Globus pallidus (tissue), 1 donor: Measurements from ENCODE around the gene ANXA11.

Experiments used
- DNase-seq: peaks from one replicate; pipeline ENCODE4 v3.0.0-alpha.2; 2015; ENCODE audit warnings: low spot score

Gene ANXA11

GRCh38 chr10:80187465-80188409 lies 17.6 kb downstream of the ANXA11 start:
- DNase-seq = no peak

GRCh38 chr10:80187060-80187459 lies 18.3 kb downstream of the ANXA11 start:
- DNase-seq = no peak

GRCh38 chr10:80186364-80187012 lies 18.8 kb downstream of the ANXA11 start:
- no peak for DNase-seq

DNA sequence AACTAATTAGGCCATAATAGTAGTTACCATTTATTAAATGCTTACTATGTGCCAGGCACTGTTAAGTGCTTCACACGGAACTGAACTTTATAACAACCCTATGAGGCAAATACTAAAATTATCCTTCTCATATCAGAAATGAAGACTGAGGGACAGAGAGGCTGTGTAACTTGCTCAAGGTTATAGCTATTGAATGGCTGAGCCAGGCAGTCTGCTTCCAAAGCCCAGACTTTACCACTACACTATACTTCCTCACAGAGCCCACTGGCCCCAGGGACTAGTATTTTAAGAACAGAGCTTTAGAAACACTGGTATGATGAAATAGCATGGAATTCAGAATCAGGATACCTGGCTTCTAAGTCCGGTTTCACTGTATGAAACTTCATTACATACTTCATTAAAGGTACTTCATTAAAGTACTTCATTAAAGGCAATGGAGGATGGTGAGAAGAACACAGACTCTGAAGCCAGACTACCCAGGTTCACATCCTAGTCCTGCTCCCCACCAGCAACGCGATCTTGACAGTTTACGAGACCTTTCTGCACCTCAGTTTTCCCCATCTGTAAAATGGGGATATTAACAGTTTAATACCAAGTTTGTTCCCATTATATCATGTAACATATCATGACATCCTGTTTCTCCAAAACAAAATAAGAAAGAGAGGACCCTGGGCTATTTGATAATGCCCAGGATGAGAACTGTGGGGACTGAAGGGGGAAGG lies 19.6 kb downstream of the ANXA11 start:
- DNase-seq = no peak

DNA sequence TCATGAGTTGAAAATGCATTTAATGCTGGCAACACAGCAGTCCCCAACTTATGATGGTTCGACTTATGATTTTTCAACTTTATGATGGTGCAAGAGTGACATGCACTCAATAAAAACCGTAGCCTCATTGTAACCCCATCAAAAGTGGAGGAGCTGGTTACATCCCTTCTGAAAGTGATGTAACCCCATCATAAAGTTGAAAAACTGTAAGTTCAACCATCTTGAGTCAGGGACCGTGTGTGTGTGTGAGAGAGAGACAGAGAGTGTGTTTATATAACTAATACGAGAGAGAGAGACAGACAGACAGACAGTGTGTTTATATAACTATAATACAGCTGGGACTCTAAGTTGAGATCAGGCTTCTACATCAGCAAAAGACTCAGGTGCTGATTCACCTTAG lies 21.0 kb downstream of the ANXA11 start:
- DNase-seq = no peak

- no peak for DNase-seq
These were observed 21.9 kb downstream of the ANXA11 start for GRCh38 chr10:80183436-80183835.

DNA sequence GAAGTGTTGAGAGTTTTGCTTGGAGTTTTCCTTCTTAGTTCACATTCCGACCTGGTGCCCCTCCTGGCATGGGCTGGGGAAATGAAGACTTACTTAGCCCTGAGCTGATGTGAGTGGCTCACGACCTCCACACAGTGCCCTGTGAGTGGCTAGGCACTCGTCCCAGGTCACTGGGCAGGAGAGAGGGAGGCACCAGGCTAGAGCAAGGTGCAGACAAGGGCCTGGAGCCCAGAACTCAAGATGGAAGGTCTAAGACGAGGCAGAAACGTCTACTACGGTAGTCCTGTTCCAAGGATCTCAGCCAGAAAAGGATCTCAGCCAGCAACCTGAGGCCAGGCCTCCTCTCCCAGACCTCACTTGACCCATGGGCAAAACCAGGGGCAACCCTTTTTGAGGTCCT lies 22.4 kb downstream of the ANXA11 start:
- no peak for DNase-seq

DNA sequence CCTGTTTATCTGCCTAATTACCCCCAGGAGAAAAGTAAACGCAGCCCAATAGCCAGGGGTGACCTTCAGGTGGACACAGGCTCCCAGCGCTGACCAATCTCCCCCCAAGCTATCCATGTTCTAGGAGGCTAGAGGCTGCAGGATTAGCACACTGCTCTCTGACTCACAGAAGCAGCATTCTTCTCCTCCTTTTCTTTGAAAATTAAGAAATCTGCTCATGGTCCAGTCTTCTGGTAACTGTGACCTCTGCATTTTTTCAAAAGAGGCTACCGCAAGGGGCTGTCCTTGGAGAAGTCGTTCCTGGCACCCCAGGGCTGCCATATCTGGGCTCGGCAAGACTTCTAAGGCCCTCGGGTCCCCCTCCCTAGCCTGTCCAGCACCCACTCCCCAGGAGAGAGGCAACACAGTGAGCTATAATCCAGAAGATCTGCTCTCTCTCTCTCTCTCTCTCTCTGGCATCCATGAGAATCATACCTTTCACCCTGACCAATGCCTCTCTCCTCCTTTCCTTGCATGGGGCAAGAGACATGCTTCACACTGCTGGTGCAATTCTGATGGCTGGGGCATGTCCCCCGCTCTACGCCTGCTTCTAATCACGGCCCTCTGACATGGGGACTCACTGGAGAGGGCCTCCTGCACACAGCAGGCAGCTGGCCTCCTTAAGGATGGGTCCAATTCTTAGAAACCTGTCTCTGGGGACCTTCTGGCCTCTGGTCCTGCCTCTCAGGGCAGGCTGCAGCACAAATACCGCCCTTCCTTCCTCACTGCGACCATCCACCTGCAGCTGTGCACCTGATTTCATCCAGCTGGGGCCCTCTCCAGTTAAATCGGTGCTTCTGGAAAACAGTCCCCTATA lies 27.3 kb downstream of the ANXA11 start:
- no peak for DNase-seq

DNA sequence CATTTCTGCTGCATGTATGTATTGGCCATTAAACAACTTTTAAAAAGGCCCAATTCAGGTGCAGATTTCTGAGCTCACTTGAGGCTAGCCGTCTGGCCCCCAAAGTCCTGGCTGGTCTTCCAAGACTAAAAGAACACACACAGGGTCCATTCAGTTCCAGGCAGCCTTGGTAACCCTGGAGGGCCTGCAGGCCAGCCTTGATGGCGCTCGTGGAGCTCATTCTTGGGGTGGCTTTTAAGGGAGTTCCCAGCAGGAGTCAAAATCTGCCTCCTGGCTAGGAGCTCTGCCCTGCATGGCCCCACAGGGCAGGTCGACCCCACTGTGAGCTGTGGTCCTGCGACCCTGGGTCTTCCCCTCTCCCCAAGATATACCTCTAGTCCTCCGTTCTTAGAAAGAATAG lies 28.8 kb downstream of the ANXA11 start:
- no peak for DNase-seq

DNA sequence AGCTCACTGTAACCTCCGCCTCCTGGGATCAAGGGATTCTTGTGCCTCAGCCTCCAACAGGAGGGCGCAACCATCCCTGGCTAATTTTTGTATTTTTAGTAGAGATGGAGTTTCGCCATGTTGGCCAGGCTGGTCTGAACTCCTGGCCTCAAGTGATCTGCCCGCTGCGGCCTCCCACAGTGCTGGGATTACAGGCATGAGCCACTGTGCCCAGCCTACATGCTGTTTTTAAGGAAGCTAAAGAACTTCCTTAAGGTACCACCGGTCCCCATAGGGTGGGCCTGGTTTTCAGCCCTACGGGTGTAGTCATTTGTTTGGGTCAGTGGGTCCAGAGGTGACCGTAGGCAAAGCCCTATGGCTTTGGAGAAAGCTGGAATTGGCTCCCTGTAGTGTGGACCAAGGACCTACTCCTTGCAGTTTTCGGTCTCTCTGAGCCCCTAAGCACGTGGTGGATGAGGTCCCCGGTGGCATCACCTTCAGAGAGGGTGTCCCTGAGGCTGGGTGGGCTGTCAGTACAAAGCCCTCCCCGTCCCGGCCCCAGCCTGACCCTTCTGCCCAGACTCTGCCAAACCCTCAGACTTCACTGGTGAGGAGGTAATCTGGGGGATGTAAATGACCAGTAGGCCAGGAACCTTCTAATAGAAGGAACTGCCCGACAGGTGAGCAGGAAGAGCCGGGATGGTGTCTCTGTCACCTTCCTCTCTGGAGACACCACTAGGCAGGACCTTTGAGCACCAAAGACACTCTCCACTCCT lies 30.5 kb downstream of the ANXA11 start:
- no peak for DNase-seq

DNA sequence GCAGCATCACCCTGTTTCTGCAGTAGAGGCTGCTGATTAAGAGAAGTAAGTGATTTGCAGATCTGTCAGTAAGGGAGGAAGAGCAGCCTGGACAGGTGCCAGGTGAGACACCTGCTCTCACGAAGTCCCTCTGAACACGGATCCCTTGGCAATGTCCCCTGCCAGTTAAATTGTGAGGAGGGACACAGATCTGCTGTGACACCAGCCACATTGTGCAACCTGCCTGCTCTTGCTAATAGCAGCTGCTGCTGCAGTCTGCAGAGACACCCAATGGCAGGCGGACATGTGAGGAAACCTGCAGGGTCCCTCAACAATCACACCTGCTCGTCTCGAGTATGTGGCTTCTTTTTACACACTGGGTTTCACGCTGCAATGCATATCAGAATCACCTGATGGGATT lies 31.9 kb downstream of the ANXA11 start:
- no peak for DNase-seq

DNA sequence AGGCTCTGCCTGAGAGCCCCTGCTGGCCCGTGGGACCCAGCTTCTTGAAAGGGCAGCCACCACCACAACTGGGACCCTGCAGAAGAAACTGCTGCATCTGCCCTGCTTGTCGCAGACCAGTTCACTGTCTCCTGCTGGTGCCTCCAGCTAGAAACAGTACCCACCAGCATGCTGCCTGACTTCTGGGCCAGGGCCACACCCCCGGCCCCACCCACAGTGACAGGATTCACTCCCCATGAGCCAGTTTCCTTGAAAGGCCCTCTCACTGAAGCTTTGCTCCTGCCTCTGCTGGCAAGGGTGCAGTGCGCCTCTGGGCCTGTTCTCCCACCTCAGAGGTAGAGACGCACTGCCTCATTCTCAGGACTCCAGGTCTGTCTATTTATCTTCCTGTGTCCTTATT lies 32.4 kb downstream of the ANXA11 start:
- DNase-seq = no peak

DNA sequence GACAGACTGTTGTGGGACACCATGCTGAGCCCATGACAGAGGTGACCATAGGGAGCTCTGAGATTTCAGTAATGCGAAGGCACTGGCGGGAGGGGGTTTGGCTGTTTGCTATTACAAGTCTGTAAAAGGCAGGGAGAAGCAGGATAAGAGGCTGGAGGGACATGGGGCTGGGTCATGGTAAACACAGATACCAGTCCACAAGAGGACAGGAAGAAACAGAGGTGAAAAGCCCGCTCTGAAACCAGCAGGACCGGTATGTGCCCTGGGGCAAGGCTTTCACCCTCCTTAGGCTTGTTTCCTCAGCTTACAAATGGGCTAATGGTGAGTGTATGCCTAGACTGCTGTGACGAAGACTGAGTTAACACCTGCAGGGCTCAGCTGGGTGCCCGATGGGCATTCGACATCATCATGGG lies 34.1 kb downstream of the ANXA11 start:
- DNase-seq = no peak

DNA sequence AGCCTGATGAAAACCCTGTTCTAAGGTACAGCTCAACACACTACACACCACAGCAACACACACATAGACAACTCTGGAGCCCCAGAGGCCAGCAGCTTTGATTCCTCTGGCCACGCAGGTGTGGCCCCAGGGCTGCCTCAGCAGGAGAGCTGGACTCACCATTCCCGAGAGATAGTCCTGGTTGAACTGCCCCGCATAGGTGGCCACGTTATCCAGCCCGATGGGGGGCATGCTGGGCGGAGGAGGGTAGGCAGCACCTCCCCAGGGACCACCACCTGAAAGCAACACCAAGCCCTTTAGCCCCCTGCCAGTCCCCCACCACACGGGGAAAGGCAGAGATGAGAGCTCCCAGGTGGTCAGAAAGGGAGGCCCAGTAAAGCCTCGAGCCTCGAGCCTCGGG lies 34.7 kb downstream of the ANXA11 start:
- DNase-seq = no peak

GRCh38 chr10:80170026-80170425 lies 35.3 kb downstream of the ANXA11 start:
- no peak for DNase-seq

DNA sequence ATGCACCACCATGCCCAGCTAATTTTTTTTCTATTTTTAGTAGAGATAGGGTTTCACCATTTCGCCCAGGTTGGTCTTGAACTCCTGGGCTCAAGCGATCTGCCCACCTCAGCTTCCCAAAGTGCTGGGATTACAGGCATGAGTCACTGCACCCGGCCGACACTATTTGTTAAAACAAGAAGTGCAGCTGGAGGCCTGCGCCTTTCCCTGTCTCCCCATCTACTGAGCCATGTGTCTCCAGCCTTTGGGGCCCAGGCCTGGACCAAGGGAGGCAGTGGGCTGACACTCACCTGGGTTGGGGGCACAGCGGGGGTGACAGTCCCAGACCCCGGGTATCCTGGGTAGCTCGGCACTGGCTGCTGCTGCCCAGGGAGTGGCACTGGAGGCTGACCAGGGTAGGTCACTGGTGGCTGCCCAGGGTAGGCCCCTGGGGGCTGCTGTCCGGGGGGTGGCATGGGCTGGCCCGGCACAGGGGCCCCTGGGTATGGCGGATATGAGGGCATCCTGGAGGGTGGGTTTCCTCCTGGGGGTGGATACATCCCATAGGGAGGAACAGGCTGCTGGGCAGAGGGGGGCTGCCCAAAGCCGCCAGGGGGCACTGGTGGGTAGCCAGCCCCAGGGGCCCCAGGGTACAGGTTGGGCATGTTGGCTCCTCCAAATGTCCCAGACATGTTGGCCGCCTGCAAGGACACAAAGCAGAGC lies 36.5 kb downstream of the ANXA11 start:
- DNase-seq = no peak

GRCh38 chr10:80168162-80168511 lies 37.2 kb downstream of the ANXA11 start:
- DNase-seq = no peak

DNA sequence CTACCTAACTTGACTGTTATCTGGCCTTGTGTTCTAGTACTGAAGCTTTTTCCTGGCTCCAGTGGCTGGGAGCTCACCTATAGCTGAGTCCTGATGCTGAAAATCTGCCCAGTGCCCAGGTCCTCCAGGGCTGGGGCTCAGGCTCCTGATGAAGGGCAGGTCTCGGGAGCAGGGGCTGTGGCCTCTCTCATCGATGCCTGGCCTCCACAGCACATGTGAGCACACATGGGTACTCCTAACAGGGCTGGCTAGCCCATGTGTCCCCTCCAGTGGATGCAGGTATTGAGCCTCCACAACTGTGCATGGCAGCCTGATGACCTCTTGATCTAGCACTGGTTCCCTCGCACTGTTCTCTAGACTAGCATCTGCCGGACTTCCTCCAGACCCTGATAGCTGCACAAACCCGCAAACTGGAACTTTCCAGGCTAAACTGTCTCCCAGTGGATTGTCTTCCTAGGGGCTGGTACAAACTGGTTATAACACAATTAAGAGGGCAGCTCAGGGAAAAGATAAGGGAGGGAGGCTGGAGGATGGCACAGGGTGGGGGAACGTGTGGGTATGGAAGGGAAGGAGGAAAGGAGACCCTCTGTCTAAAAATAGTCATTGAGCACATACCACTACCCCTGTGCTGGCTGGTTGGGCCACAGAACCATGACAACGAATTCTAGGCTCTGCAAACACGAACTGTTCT lies 37.7 kb downstream of the ANXA11 start:
- DNase-seq = no peak

DNA sequence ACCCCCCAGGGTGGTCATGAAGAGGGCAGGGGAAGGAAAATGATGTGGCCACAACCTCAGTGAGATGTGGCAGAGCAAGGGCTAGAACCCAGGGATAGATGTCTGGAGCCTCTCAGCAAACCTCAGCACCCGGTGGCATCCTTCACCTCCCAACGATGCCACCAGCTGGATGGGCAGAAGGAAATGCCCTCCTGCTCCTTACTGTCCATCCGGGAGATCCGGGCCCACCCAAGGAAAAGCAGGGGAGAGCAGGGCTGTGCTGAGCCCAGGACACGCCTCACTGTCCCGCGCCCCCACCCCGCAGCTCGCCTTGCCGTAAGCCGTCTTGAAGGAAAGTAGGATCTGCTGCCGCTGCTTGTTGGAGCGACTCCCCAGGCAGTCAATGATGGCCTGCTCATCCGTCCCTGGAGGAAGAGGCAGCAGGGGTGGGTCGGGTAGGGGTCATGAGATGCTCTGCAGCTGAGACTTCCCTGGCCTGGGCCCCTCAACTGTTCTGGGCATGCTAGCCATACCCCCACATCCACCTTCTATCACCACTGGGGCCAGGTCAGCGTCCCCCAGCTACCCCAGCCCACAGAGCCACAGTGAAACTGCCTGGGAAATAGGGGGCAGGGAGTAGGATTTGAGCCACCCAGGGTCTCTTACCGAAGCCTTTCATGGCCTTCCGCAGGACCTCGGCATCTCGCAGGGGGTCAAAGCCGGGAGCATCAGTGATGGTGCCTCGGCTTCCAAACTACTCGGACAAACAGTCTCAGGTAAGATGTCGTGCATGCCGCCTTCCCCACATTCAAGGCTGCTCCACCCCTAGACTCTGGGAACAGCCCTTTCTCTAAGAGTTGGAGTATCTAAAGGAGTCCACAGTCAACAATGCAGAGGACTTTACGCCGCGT lies 38.5 kb downstream of the ANXA11 start:
- DNase-seq = no peak
